Measurements from ENCODE around the gene ATG5.

Gene ATG5

DNA sequence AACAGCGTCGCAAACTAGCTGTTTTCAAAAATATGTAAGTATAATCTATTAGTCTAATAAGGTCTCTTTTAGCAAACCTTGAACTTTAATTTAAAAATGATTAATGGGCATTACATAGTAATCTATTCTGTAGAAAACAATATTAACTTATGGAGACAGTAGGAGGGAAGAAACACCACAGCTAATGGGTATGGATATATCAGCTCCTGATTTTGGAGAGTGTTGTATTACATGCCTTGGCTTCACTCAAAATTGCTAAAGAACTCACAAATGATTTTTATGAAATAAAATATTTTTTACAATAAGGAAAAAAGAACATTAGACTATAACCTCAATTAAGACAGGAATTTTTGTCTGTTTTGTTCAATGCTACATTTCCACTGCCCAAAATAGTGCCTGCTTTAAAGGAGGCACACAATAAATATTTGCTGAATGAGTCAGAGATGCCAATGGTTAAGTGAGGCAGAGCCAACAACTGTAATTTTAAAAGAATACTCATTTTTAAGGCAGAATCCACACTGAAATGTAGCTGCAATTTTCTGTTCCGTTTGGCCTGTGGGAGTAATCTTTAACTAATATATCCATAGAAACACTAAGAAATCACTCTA is 15.7 kb downstream of the ATG5 start:
- Histone ChIP-seq H3K4me3 (ENCODE audit: insufficient read depth, low read depth, low read length, poor library complexity, severe bottlenecking) (no peak overlapping the region), H3K9me3 (ENCODE audit: control insufficient read depth, low read length) (no peaks in the 10 kb centered on the region), H3K27ac (ENCODE audit: insufficient read depth, low read length, poor library complexity, severe bottlenecking) (no peak overlapping the region), H3K27me3 (replicated peaks; ENCODE audit: control insufficient read depth, insufficient read depth, low read length, poor library complexity, severe bottlenecking) (no peaks in the 10 kb centered on the region), H3K4me1 (ENCODE audit: control insufficient read depth, insufficient read depth, low read length, poor library complexity, severe bottlenecking) (no peaks in the 10 kb centered on the region), H3K36me3 (ENCODE audit: control insufficient read depth, insufficient read depth, low read length) (peaks cover 6% of the 10 kb centered on the region)
- DNase-seq: no peak

DNA sequence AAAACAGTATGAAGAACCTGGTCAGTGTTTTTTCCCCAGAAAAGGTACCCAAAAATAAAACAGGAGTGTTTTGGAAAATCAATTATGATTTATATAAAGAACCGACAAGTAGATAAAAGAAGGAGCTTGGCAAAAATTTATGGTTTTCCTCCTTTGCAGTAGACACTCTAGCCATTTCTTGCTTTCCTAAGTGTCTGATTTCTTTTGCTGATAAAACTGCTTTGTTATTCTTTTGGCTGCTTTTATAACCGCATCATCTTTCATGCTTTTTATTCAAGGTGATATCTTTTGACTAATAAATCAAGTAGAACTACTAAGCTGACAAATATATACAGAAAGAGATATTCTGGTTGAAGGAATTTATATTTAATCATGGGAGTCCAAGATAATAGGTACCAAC is 16.6 kb downstream of the ATG5 start:
- no peaks in the 10 kb centered on the region for H3K9me3 ChIP-seq (ENCODE audit: control insufficient read depth, low read length)
- H3K4me3 ChIP-seq (ENCODE audit: insufficient read depth, low read depth, low read length, poor library complexity, severe bottlenecking): no peak overlapping the region
- H3K4me1 ChIP-seq (ENCODE audit: control insufficient read depth, insufficient read depth, low read length, poor library complexity, severe bottlenecking): no peaks in the 10 kb centered on the region
- no peak overlapping the region for H3K27ac ChIP-seq (ENCODE audit: insufficient read depth, low read length, poor library complexity, severe bottlenecking)
- H3K27me3 ChIP-seq (replicated peaks; ENCODE audit: control insufficient read depth, insufficient read depth, low read length, poor library complexity, severe bottlenecking): no peaks in the 10 kb centered on the region
- H3K36me3 ChIP-seq (ENCODE audit: control insufficient read depth, insufficient read depth, low read length): peaks cover 6% of the 10 kb centered on the region
- DNase-seq: no peak

DNA sequence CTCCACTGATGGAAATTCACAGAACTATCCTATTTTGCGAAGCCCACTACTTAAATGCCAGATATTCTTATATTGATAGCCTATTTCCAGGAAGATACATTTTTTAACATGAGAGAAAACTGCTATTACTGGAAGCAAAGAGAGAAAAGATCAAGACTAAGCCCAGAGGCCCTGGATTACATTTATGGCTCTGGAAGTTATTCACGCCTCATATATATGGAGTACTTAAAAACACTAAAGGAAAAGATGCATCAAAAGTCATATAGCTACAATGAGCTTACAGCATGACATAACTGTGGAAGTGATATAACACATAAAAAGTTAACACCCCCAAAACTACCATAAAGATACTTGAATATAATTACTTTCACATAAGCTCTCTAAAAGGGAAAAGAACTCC is 19.8 kb downstream of the ATG5 start:
- H3K27ac ChIP-seq (ENCODE audit: insufficient read depth, low read length, poor library complexity, severe bottlenecking): no peak overlapping the region
- H3K4me3 ChIP-seq (ENCODE audit: insufficient read depth, low read depth, low read length, poor library complexity, severe bottlenecking): no peak overlapping the region
- DNase-seq: no peak
- H3K4me1 ChIP-seq (ENCODE audit: control insufficient read depth, insufficient read depth, low read length, poor library complexity, severe bottlenecking): no peaks in the 10 kb centered on the region
- H3K36me3 ChIP-seq (ENCODE audit: control insufficient read depth, insufficient read depth, low read length): peaks cover 6% of the 10 kb centered on the region
- H3K9me3 ChIP-seq (ENCODE audit: control insufficient read depth, low read length): no peaks in the 10 kb centered on the region
- H3K27me3 ChIP-seq (replicated peaks; ENCODE audit: control insufficient read depth, insufficient read depth, low read length, poor library complexity, severe bottlenecking): no peaks in the 10 kb centered on the region

DNA sequence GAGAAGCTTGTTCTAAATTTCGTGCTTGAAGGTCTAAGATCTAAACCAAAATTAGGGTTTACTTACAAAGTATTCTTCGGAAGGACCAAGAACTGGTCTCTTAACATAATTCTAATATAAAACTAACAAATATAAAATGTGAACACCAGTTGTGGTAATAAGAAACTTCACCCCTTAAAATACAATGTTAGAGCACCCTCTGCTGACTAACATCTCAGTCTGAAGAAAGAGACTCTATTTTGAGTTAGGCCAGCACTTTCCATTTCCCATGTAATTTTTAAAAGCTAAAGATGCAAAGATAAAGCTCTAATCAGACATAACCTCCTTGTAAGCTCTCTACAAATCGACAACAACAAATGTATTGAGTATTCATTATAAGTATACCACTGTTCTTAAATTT is 24.6 kb downstream of the ATG5 start:
- Histone ChIP-seq H3K9me3 (ENCODE audit: control insufficient read depth, low read length) (no peaks in the 10 kb centered on the region), H3K36me3 (ENCODE audit: control insufficient read depth, insufficient read depth, low read length) (no peaks in the 10 kb centered on the region), H3K27ac (ENCODE audit: insufficient read depth, low read length, poor library complexity, severe bottlenecking) (no peak overlapping the region), H3K4me3 (ENCODE audit: insufficient read depth, low read depth, low read length, poor library complexity, severe bottlenecking) (no peak overlapping the region), H3K27me3 (replicated peaks; ENCODE audit: control insufficient read depth, insufficient read depth, low read length, poor library complexity, severe bottlenecking) (no peaks in the 10 kb centered on the region), H3K4me1 (ENCODE audit: control insufficient read depth, insufficient read depth, low read length, poor library complexity, severe bottlenecking) (no peaks in the 10 kb centered on the region)
- DNase-seq: no peak

DNA sequence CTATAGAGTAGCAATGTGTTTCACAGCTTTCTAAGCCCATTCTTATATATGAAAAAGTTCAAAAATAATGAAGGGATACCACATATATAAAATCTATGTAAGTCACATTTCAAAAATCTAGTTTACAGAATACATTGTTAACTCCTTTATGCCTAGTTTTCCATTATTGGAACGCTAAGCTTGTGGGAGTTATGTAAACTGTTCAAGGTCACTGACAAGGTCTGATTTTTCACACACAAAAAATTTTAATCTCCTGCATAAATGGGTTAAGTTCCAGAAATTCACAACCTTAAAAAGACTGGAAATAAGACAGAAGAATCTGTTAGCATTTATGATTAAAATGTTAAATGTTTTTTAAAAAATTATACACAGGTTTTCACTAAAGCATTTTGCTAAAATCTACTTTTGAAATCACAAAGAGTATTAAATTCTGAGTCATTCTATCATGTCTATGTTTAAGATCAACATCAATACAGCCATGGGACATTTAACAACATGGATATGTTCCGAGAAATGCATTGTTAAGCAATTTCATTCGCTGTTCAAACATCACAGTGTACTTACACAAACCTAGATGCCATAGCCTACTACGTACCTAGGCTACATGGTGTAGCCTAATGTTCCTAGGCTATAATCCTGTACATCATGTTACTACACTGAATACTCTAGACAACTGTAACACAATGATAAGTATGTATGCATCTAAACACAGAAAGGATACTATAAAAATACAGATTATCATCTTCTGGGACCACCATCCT is 25.4 kb downstream of the ATG5 start:
- Histone ChIP-seq H3K27ac (ENCODE audit: insufficient read depth, low read length, poor library complexity, severe bottlenecking) (no peak overlapping the region), H3K36me3 (ENCODE audit: control insufficient read depth, insufficient read depth, low read length) (no peaks in the 10 kb centered on the region), H3K4me3 (ENCODE audit: insufficient read depth, low read depth, low read length, poor library complexity, severe bottlenecking) (no peak overlapping the region), H3K9me3 (ENCODE audit: control insufficient read depth, low read length) (no peaks in the 10 kb centered on the region), H3K4me1 (ENCODE audit: control insufficient read depth, insufficient read depth, low read length, poor library complexity, severe bottlenecking) (no peaks in the 10 kb centered on the region), H3K27me3 (replicated peaks; ENCODE audit: control insufficient read depth, insufficient read depth, low read length, poor library complexity, severe bottlenecking) (no peaks in the 10 kb centered on the region)
- DNase-seq: no peak

DNA sequence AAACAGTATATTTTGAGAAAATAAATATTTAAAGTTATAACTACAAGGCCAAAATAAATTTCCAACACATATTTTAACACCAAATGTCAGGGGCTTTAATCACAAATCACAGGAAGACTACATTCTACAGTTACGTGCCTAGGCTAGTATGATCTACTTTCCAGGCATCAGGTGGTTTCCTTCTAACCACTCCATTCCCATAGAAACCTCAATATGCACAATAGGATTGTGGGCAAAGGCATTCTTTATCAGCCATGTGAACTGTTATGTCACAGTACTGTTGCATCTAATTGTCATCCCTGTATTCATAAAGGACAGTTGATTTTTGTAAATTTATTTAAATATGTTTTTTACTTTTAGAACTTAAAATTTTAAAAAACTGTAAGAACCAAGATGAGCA is 32.4 kb downstream of the ATG5 start:
- Histone ChIP-seq H3K4me3 (ENCODE audit: insufficient read depth, low read depth, low read length, poor library complexity, severe bottlenecking) (no peak overlapping the region), H3K9me3 (ENCODE audit: control insufficient read depth, low read length) (no peaks in the 10 kb centered on the region), H3K27me3 (replicated peaks; ENCODE audit: control insufficient read depth, insufficient read depth, low read length, poor library complexity, severe bottlenecking) (no peaks in the 10 kb centered on the region), H3K4me1 (ENCODE audit: control insufficient read depth, insufficient read depth, low read length, poor library complexity, severe bottlenecking) (no peaks in the 10 kb centered on the region), H3K36me3 (ENCODE audit: control insufficient read depth, insufficient read depth, low read length) (peaks cover 20% of the 10 kb centered on the region), H3K27ac (ENCODE audit: insufficient read depth, low read length, poor library complexity, severe bottlenecking) (no peak overlapping the region)
- no peak for DNase-seq

DNA sequence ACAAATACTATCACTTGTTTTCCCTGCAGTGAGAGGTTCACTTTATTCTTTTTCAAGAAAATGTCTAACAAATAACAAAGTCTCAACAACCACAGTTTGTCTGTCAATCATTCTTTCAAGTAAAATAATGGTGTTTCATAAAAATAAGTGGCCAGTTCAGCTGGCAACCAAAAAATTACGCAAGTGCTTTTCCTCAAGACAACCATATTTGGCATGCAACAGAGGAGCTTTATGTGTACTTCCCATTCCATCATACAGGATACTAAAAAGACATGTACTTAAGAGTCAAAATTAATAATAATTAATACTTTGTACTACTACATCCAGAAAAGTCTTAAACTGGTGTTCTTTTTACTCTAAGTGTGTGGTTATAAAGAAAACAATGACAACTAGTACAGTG is 34.6 kb downstream of the ATG5 start:
- Histone ChIP-seq H3K27me3 (replicated peaks; ENCODE audit: control insufficient read depth, insufficient read depth, low read length, poor library complexity, severe bottlenecking) (no peaks in the 10 kb centered on the region), H3K27ac (ENCODE audit: insufficient read depth, low read length, poor library complexity, severe bottlenecking) (no peak overlapping the region), H3K36me3 (ENCODE audit: control insufficient read depth, insufficient read depth, low read length) (peaks cover 20% of the 10 kb centered on the region), H3K4me1 (ENCODE audit: control insufficient read depth, insufficient read depth, low read length, poor library complexity, severe bottlenecking) (no peaks in the 10 kb centered on the region), H3K4me3 (ENCODE audit: insufficient read depth, low read depth, low read length, poor library complexity, severe bottlenecking) (no peak overlapping the region), H3K9me3 (ENCODE audit: control insufficient read depth, low read length) (no peaks in the 10 kb centered on the region)
- no peak for DNase-seq

DNA sequence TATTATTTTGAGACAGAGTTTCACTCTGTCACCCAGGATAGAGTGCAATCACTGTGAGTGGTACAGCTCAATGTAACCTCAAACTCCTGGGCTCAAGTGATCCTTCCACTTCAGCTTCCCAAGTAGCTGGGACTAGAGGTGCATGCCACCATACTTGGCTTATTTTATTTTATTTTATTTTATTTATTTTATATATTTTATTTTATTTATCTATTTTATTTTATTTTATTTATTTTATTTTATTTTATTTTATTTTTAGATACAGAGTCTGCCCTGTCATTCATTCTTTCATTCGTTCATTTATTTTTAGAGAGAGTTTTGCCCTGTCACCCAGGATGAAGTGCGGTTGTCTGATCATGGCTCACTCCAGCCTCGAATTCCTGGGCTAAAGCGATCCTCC is 35.5 kb downstream of the ATG5 start:
- no peaks in the 10 kb centered on the region for H3K9me3 ChIP-seq (ENCODE audit: control insufficient read depth, low read length)
- no peaks in the 10 kb centered on the region for H3K4me1 ChIP-seq (ENCODE audit: control insufficient read depth, insufficient read depth, low read length, poor library complexity, severe bottlenecking)
- H3K27me3 ChIP-seq (replicated peaks; ENCODE audit: control insufficient read depth, insufficient read depth, low read length, poor library complexity, severe bottlenecking): no peaks in the 10 kb centered on the region
- H3K27ac ChIP-seq (ENCODE audit: insufficient read depth, low read length, poor library complexity, severe bottlenecking): no peak overlapping the region
- H3K36me3 ChIP-seq (ENCODE audit: control insufficient read depth, insufficient read depth, low read length): peaks cover 20% of the 10 kb centered on the region
- H3K4me3 ChIP-seq (ENCODE audit: insufficient read depth, low read depth, low read length, poor library complexity, severe bottlenecking): no peak overlapping the region
- no peak for DNase-seq

DNA sequence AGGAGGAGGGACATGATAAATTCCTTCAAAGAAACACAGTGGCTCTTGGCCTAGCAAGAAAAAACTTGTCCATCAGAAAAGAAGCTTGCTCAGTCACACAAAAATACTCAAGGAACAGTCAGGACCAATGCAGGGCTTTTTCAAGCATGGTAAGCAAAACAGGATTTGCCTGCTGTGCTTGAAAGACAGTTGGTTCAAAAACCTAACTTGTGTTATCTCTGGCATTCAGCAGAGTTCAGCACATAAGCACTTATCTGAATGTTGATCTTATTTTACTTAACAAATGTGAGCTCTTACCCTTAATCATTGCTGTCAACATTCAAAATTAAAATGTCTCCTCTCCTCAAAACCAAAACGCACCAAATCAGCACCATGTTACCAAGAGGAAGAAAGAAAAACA is 38.3 kb downstream of the ATG5 start:
- Histone ChIP-seq H3K9me3 (ENCODE audit: control insufficient read depth, low read length) (no peaks in the 10 kb centered on the region), H3K27me3 (replicated peaks; ENCODE audit: control insufficient read depth, insufficient read depth, low read length, poor library complexity, severe bottlenecking) (no peaks in the 10 kb centered on the region), H3K4me1 (ENCODE audit: control insufficient read depth, insufficient read depth, low read length, poor library complexity, severe bottlenecking) (no peaks in the 10 kb centered on the region), H3K4me3 (ENCODE audit: insufficient read depth, low read depth, low read length, poor library complexity, severe bottlenecking) (no peak overlapping the region), H3K27ac (ENCODE audit: insufficient read depth, low read length, poor library complexity, severe bottlenecking) (no peak overlapping the region), H3K36me3 (ENCODE audit: control insufficient read depth, insufficient read depth, low read length) (peaks cover 11% of the 10 kb centered on the region)
- no peak for DNase-seq

DNA sequence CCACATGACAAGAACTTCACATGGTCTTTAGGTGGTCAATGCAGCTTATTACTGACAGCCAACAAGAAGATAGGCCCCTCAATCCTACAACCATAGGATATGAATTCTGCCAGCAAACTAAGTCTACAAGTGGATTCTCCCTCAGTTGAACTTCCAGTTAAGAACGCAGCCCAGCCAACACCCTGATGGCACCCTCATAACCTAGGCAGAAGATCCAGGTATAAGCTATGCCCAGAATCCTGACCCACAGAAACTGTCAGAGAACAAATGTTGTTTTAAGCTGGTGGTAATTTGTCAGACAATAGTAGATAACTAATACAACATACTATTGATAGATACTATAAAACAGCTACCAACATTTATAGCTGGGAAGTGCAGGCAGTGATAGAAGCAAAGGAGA is 38.8 kb downstream of the ATG5 start:
- Histone ChIP-seq H3K4me3 (ENCODE audit: insufficient read depth, low read depth, low read length, poor library complexity, severe bottlenecking) (no peak overlapping the region), H3K27ac (ENCODE audit: insufficient read depth, low read length, poor library complexity, severe bottlenecking) (no peak overlapping the region)
- no peak for DNase-seq

More for the DNA sequence above, 38.8 kb downstream of the ATG5 start:
- peaks cover 8% of the 10 kb centered on the region for H3K36me3 ChIP-seq (ENCODE audit: control insufficient read depth, insufficient read depth, low read length)
- H3K9me3 ChIP-seq (ENCODE audit: control insufficient read depth, low read length): no peaks in the 10 kb centered on the region
- H3K4me1 ChIP-seq (ENCODE audit: control insufficient read depth, insufficient read depth, low read length, poor library complexity, severe bottlenecking): no peaks in the 10 kb centered on the region
- no peaks in the 10 kb centered on the region for H3K27me3 ChIP-seq (replicated peaks; ENCODE audit: control insufficient read depth, insufficient read depth, low read length, poor library complexity, severe bottlenecking)
